PC-3 (cell line): Measurements from ENCODE around the gene AK8.

ENCODE experiments used
- EZH2 ChIP-seq: fragments of 300-600 bp; sonication (generic); IDR thresholded peaks from one replicate; pipeline ENCODE4 v1.6.1; 2017; ENCODE audit warnings: antibody characterized with exemption, mild to moderate bottlenecking, low read length; ENCODE audit not compliant: unreplicated experiment
- EZH2phosphoT487 ChIP-seq: fragments of 300-600 bp; sonication (generic); IDR thresholded peaks from 2 replicates; pipeline ENCODE4 v1.6.1; 2018; ENCODE audit warnings: mild to moderate bottlenecking, antibody characterized with exemption, low read length, borderline replicate concordance
- TF ChIP-seq, protein P1 (sequence below): fragments of 300-600 bp; sonication (generic); conservative IDR thresholded peaks from 2 replicates; pipeline ENCODE4 v1.5.1; 2017; ENCODE audit warnings: antibody characterized with exemption, low read depth, mild to moderate bottlenecking, low read length

DNA sequence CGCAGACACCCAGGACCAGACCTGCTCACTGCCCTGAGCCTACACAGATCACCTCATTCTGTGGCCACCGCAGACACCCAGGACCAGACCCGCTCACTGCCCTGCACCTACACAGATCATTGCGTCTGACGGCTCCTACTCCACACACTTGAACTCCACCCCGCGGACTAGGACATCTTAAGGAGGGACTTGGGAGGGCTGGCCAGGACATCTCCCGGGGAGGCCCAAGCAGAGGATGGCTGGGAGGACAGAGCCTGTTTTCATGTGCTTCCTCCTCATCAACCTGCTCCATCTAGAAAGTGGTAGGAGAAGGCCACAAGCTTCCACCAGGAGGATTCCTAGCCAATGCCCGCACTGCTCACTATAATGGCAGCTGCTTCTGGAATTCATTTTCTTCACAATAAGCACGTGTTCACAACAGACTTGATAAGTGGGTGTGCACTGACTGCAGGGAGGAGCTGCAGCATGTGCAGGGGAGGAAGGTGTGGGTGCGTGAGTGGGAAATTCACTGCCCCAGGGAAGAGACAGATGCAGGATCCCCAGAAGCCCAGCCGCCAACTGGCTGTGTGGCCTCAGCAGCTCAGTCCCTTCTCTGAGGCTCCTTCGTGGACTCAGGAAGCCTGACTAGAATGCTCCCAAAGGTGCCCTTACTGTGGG, 64.8 kb downstream of the AK8 start:
- TF ChIP-seq, protein P1, sequence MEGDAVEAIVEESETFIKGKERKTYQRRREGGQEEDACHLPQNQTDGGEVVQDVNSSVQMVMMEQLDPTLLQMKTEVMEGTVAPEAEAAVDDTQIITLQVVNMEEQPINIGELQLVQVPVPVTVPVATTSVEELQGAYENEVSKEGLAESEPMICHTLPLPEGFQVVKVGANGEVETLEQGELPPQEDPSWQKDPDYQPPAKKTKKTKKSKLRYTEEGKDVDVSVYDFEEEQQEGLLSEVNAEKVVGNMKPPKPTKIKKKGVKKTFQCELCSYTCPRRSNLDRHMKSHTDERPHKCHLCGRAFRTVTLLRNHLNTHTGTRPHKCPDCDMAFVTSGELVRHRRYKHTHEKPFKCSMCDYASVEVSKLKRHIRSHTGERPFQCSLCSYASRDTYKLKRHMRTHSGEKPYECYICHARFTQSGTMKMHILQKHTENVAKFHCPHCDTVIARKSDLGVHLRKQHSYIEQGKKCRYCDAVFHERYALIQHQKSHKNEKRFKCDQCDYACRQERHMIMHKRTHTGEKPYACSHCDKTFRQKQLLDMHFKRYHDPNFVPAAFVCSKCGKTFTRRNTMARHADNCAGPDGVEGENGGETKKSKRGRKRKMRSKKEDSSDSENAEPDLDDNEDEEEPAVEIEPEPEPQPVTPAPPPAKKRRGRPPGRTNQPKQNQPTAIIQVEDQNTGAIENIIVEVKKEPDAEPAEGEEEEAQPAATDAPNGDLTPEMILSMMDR = no peak
- TF ChIP-seq EZH2 (no peak), EZH2phosphoT487 (no peak)
